ENCODE results near the gene CISD2.

- TF ChIP-seq, protein P1, sequence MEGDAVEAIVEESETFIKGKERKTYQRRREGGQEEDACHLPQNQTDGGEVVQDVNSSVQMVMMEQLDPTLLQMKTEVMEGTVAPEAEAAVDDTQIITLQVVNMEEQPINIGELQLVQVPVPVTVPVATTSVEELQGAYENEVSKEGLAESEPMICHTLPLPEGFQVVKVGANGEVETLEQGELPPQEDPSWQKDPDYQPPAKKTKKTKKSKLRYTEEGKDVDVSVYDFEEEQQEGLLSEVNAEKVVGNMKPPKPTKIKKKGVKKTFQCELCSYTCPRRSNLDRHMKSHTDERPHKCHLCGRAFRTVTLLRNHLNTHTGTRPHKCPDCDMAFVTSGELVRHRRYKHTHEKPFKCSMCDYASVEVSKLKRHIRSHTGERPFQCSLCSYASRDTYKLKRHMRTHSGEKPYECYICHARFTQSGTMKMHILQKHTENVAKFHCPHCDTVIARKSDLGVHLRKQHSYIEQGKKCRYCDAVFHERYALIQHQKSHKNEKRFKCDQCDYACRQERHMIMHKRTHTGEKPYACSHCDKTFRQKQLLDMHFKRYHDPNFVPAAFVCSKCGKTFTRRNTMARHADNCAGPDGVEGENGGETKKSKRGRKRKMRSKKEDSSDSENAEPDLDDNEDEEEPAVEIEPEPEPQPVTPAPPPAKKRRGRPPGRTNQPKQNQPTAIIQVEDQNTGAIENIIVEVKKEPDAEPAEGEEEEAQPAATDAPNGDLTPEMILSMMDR (IDR thresholded peaks at IDR 0.05), result no peak
- TF ChIP-seq POLR2A (IDR thresholded peaks at IDR 0.05), result no peak
Observed at GRCh38 chr4:102901804-102902203, 33.0 kb downstream of the CISD2 start.

All from adrenal gland (tissue), 5 donors.